ENCODE results near the gene GJA9. TPM values are rescaled to one million over a fixed set of nuclear protein-coding genes. Genes with fewer than 3 reads are reported as not detected.
A peak's percentile ranks its signal among the peaks of the same experiment; 100 is the strongest.

GJA9 gene
- total and polyA plus RNA-seq, 2 of the 8 experiments (the other 6 are each of a cell fraction or from before 2014, with no cell fraction given) = not detected

GRCh38 chr1:38846210-38846609 is 35.2 kb downstream of the GJA9 start:
- H2BK20ac ChIP-seq (ENCODE audit: low read length) = no peak overlapping the region
- POLR2A ChIA-PET (ENCODE audit: partially characterized antibody) = interaction anchor here (1.4 to 1.6 kb wide), 2 partner anchors 11 to 13 kb away, joined by 3 to 4 read pairs; partner anchors contain the start of gene RRAGC

More at GRCh38 chr1:38846210-38846609, 35.2 kb downstream of the GJA9 start:
- H3K79me2 ChIP-seq (ENCODE audit: control insufficient read depth in 1 of 2, insufficient read depth in 2 of 2, low read length in 2 of 2) = no peaks in the 10 kb centered on the region
- no peak overlapping the region for H2AK5ac ChIP-seq (ENCODE audit: low read depth, low read length)
- no peak overlapping the region for H3K18ac ChIP-seq (ENCODE audit: extremely low read depth, low read length)
- CTCF ChIA-PET (ENCODE audit: partially characterized antibody) = interaction anchor here (0.7 to 3.8 kb wide), 7 partner anchors 11 to 635 kb away, joined by 3 to 16 read pairs (median 3); no protein-coding TSS in a partner anchor
- H4K5ac ChIP-seq (ENCODE audit: insufficient read length, low read depth, low read length) = no peak overlapping the region
- H4K20me1 ChIP-seq (replicated peaks in 1 of 2; ENCODE audit: control insufficient read depth in 1 of 2, insufficient read depth in 2 of 2, low read length in 2 of 2) = peaks cover 0 to 1% of the 10 kb centered on the region in 2 experiments
- H3K23ac ChIP-seq (ENCODE audit: insufficient read length) = no peak overlapping the region
- H2AFZ ChIP-seq (ENCODE audit: low read length) = no peak overlapping the region
- H3K14ac ChIP-seq (ENCODE audit: insufficient read length) = no peak overlapping the region
- no peak for FAIRE-seq
- no peak overlapping the region for H4K8ac ChIP-seq (ENCODE audit: extremely low read depth, insufficient read depth, low read length)
- H3K36me3 ChIP-seq (ENCODE audit: control insufficient read depth in 2 of 4, insufficient read depth in 4 of 4, low read length in 3 of 4) = peaks cover 0 to 35% (median 15%) of the 10 kb centered on the region in 4 experiments; a peak in 7 of 8 replicates
- no peak overlapping the region for H2BK5ac ChIP-seq (ENCODE audit: low read depth, low read length)
- H3K4me1 ChIP-seq (replicated peaks in 1 of 4; ENCODE audit: control insufficient read depth in 3 of 4, insufficient read depth in 4 of 4, low read length in 3 of 4) = no peaks in the 10 kb centered on the region
- H3K27ac ChIP-seq (ENCODE audit: low read depth, low read length) = no peak overlapping the region
- no peak overlapping the region for H3K9ac ChIP-seq (replicated peaks in 1 of 4; ENCODE audit: extremely low read depth in 1 of 4, low read depth in 3 of 4, low read length in 3 of 4)
- no peaks in the 10 kb centered on the region for H3K23me2 ChIP-seq (ENCODE audit: low read depth, low read length)
- no peak for DNase-seq (ENCODE audit: low read depth in 1 of 2, low spot score in 2 of 2)
- H3K4me3 ChIP-seq (ENCODE audit: extremely low read depth in 1 of 4, insufficient read depth in 2 of 4, low read depth in 3 of 4, low read length in 4 of 4) = no peak overlapping the region
- no peaks in the 10 kb centered on the region for H3K79me1 ChIP-seq (ENCODE audit: low read depth, low read length)
- TF ChIP-seq SIX5 (IDR thresholded peaks at IDR 0.05; ENCODE audit: low read depth, low read length) = no peak
- peak; percentile 22 to 40; a peak in 3 of 4 replicates for TF ChIP-seq RAD21 (IDR thresholded peaks at IDR 0.05 in 1 of 2, conservative IDR thresholded peaks at IDR 0.05 in 1 of 2; ENCODE audit: low read depth in 2 of 2, low read length in 2 of 2)
- TF ChIP-seq TAF7 (optimal IDR thresholded peaks at IDR 0.05; ENCODE audit: borderline replicate concordance, low read depth, low read length) = no peak
- H3K56ac ChIP-seq (replicated peaks; ENCODE audit: insufficient read length, low read depth, low read length) = no peak overlapping the region
- no peaks in the 10 kb centered on the region for H3K9me3 ChIP-seq (ENCODE audit: insufficient read depth in 2 of 2, low read depth in 1 of 2, low read length in 1 of 2)
- no peak overlapping the region for H2BK12ac ChIP-seq (ENCODE audit: low read depth, low read length)
- no peak overlapping the region for H3K4ac ChIP-seq (replicated peaks; ENCODE audit: insufficient read length, low read depth, low read length)
- 86% methylated on average over 3 of the region's 3 CpGs; no CpG with 5 or more reads in 1 of the 2 experiments for WGBS, 2 experiments (ENCODE audit: extremely low coverage in 1 of 2, insufficient coverage in 1 of 2, insufficient read length in 1 of 2, insufficient replicate concordance in 2 of 2, low coverage in 1 of 2, low lambda C conversion rate in 2 of 2, missing lambda C conversion rate in 1 of 2)
- H2BK15ac ChIP-seq (ENCODE audit: low read length) = no peak overlapping the region
- no peak overlapping the region for H3K4me2 ChIP-seq (ENCODE audit: insufficient read depth in 1 of 2, low read depth in 2 of 2, low read length in 2 of 2)
- no peaks in the 10 kb centered on the region for H3K27me3 ChIP-seq (replicated peaks in 1 of 4; ENCODE audit: control insufficient read depth in 3 of 4, extremely low read depth in 1 of 4, insufficient read depth in 3 of 4, low read length in 3 of 4)
- H4K91ac ChIP-seq (replicated peaks; ENCODE audit: insufficient read length, low read length) = no peak overlapping the region
- no peak overlapping the region for H2BK120ac ChIP-seq (replicated peaks; ENCODE audit: low read depth, low read length)
